RWPE2 (cell line): ENCODE results near the gene ADGRG6.

Source experiments
- ATAC-seq: fragments of 200-7000 bp; cut with Tn5 transposase; 3 replicates; pipeline ENCODE4 v1.9.1; 2021; ENCODE audit warnings: low read depth
- DNase-seq: peaks from one replicate; pipeline ENCODE4 v3.0.0-alpha.2; 2020; ENCODE audit warnings: low spot score
- H3K27ac ChIP-seq: fragments of 450-650 bp; 2 replicates; pipeline ENCODE4 v1.5.1; 2017; ENCODE audit warnings: mild to moderate bottlenecking; ENCODE audit not compliant: poor library complexity, severe bottlenecking
- H3K27me3 ChIP-seq: fragments of 250-450 bp; sonication (Bioruptor Pico); 2 replicates; pipeline ENCODE4 v1.5.1; 2021; ENCODE audit warnings: mild to moderate bottlenecking, moderate library complexity; ENCODE audit not compliant: insufficient read depth, poor library complexity, severe bottlenecking
- H3K36me3 ChIP-seq: fragments of 250-450 bp; sonication (Bioruptor Pico); 2 replicates; pipeline ENCODE4 v1.5.1; 2020; ENCODE audit warnings: low read depth, mild to moderate bottlenecking, moderate library complexity
- H3K4me1 ChIP-seq: fragments of 250-450 bp; sonication (Bioruptor Pico); 2 replicates; pipeline ENCODE4 v1.5.1; 2021; ENCODE audit warnings: mild to moderate bottlenecking, moderate library complexity; ENCODE audit not compliant: insufficient read depth, poor library complexity, severe bottlenecking
- H3K4me3 ChIP-seq: fragments of 250-450 bp; sonication (Bioruptor Pico); 2 replicates; pipeline ENCODE4 v1.5.1; 2021; ENCODE audit warnings: mild to moderate bottlenecking, moderate library complexity; ENCODE audit not compliant: severe bottlenecking
- H3K9me3 ChIP-seq: fragments of 250-450 bp; sonication (Bioruptor Pico); 2 replicates; pipeline ENCODE4 v1.5.1; 2021; ENCODE audit warnings: mild to moderate bottlenecking, moderate library complexity; ENCODE audit not compliant: severe bottlenecking
- CTCF ChIP-seq: fragments of 450-650 bp; IDR thresholded peaks from one replicate; pipeline ENCODE4 v1.5.1; 2017; ENCODE audit warnings: mild to moderate bottlenecking, moderate library complexity; ENCODE audit not compliant: poor library complexity, severe bottlenecking

The ADGRG6 gene

GRCh38 chr6:142300302-142300701, 1.5 kb upstream of the ADGRG6 start:
- Histone ChIP-seq H3K4me1 (peaks cover 35% of the 10 kb centered on the region), H3K36me3 (0 out of 2 replicates have a peak, but pooled peaks cover 3% of the 10 kb centered on the region), H3K27me3 (no peaks in the 10 kb centered on the region), H3K27ac (peak overlapping the region; percentile 98), H3K9me3 (no peaks in the 10 kb centered on the region), H3K4me3 (no peak overlapping the region)
- ATAC-seq (no peak), DNase-seq (no peak)
- TF ChIP-seq CTCF: no peak

GRCh38 chr6:142300758-142301650, 803 bp upstream of the ADGRG6 start:
- Histone ChIP-seq H3K27ac (peak overlapping the region; percentile 98), H3K36me3 (0 out of 2 replicates have a peak, but pooled peaks cover 6% of the 10 kb centered on the region), H3K4me3 (peak overlapping the region; percentile 66), H3K9me3 (no peaks in the 10 kb centered on the region), H3K4me1 (peaks cover 42% of the 10 kb centered on the region), H3K27me3 (no peaks in the 10 kb centered on the region)
- no peak for TF ChIP-seq CTCF
- ATAC-seq (peak; percentile 66), DNase-seq (peak; percentile 99)

- Histone ChIP-seq H3K4me1 (peaks cover 54% of the 10 kb centered on the region), H3K4me3 (peak overlapping the region; percentile 66), H3K36me3 (peaks cover 9% of the 10 kb centered on the region; the same call in 1 of the 2 replicates), H3K27me3 (no peaks in the 10 kb centered on the region), H3K9me3 (no peaks in the 10 kb centered on the region), H3K27ac (peak overlapping the region; percentile 98)
- no peak for DNase-seq
- no peak for TF ChIP-seq CTCF
- ATAC-seq: peak; percentile 18; the same call in 2 of the 3 replicates
Observed at GRCh38 chr6:142302421-142303175, 791 bp downstream of the ADGRG6 start.

- Histone ChIP-seq H3K27me3 (no peaks in the 10 kb centered on the region), H3K4me1 (peaks cover 54% of the 10 kb centered on the region), H3K9me3 (no peaks in the 10 kb centered on the region), H3K4me3 (peak overlapping the region; percentile 66), H3K27ac (peak overlapping the region; percentile 98), H3K36me3 (peaks cover 14% of the 10 kb centered on the region; the same call in 1 of the 2 replicates)
- no peak for DNase-seq
- ATAC-seq: no peak
- no peak for TF ChIP-seq CTCF
Observed at GRCh38 chr6:142303176-142303533, 1.3 kb downstream of the ADGRG6 start.
